LHCN-M2 (cell line): ENCODE results near the gene OVCH1. TPM values are rescaled to one million over a fixed set of nuclear protein-coding genes. Genes with fewer than 3 reads are reported as not detected.
A peak's percentile ranks its signal among the peaks of the same experiment; 100 is the strongest.
"Not testable (repeated sequence)": the region's sequence is repeated elsewhere in the genome, so short reads cannot be mapped to it uniquely, and the experiment has no call there.

Source experiments
- DNase-seq: peaks from one replicate; pipeline ENCODE4 v3.0.0-alpha.2; 2012; ENCODE audit warnings: low read depth
- total RNA-seq: library from RNA; depleted of rRNA; stranded (reverse); fragments of >200 nt; gene quantifications from 2 replicates; pipeline ENCODE4 v1.2.3, GENCODE V29; 2014; rRNA removed

OVCH1 gene
- total RNA-seq, 1 experiment from 2014 or later, result 0.11 TPM

GRCh38 chr12:29415111-29415510 lies 82.4 kb downstream of the OVCH1 start:
- no peak for DNase-seq

- DNase-seq, result peak; percentile 7
Observed at GRCh38 chr12:29414368-29414767, 83.1 kb downstream of the OVCH1 start.

- DNase-seq, result no peak
Observed at GRCh38 chr12:29405561-29405960, 91.9 kb downstream of the OVCH1 start.

DNA sequence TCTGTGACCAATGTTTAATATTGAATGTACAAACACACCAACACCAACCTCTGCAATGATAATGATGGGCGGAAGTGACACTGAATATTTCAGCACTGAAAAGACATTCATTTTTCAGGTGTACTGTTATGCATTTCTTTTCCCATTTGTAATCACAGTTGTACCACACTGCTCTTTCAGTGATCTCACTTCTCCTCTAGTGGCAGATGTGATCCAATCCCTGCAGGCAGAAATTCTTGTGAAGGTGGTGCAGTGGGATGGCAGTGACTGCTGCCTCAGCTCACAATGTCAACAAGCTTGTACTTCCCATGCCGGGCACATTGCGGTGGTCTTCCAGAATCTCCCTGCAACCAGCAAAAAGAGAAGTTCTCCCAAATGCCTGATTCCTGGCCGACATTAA lies 93.5 kb downstream of the OVCH1 start:
- DNase-seq, result no peak

- DNase-seq, result no peak
Observed at GRCh38 chr12:29402437-29402836, 95.0 kb downstream of the OVCH1 start.

- no peak for DNase-seq
Observed at GRCh38 chr12:29398495-29398894, 99.0 kb downstream of the OVCH1 start.

GRCh38 chr12:29396774-29397173 lies 100.7 kb downstream of the OVCH1 start:
- peak; percentile 31 for DNase-seq

- DNase-seq, result peak; percentile 5
Observed at GRCh38 chr12:29395356-29395755, 102.1 kb downstream of the OVCH1 start.

GRCh38 chr12:29390419-29390818 lies 107.1 kb downstream of the OVCH1 start:
- DNase-seq, result not testable (repeated sequence)

DNA sequence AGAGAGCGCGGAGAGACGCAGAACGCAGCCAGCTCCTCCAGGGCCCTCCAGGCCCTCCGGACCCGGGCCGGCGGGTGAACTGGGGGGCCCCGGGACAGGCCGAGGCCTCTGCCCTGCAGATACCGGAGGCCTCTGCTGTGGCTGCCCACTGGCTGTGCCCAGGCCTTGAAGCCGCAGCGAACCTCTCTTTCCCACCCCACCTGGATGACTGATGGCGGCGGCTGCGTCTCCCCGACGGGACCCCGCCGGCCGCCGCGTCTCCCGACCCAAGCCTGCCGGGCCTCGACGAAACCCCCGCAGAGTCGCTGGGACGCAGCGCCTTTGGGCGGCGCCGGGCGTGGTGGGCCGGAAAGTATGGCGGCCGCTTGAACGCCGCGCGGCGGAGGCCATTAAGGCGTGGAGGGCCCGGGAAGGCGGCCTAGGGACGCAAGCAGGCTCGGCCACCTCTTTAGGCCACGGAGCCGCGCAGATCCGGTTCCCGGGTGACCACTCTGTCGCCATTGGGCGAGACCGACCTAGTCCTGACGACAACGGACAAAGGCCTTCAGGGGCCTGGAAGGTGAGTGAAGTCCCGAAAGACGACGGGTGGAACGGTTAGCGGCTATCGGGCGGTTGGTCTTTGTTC lies 108.1 kb downstream of the OVCH1 start:
- no peak for DNase-seq

DNA sequence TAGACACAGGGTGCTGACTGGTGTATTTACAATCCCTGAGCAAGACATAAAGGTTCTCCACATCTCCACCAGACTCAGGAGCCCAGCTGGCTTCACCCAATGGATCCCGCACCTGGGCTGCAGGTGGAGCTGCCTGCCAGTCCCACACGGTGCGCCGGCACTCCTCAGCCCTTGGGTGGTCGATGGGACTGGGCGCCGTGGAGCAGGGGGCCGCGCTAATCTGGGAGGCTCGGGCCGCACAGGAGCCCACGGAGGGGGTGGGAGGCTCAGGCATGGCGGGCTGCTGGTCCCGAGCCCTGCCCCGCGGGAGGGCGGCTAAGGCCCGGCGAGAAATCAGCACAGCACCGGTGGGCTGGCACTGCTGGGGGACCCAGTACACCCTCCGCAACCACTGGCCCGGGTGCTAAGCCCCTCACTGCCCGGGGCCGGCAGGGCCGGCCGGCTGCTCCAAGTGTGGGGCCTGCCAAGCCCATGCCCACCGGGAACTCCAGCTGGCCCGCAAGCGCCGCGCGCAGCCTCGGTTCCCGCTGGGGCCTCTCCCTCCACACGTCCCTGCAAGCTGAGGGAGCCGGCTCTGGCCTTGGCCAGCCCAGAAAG lies 111.3 kb downstream of the OVCH1 start:
- not testable (repeated sequence) for DNase-seq

GRCh38 chr12:29385194-29385593 lies 112.3 kb downstream of the OVCH1 start:
- not testable (repeated sequence) for DNase-seq

DNA sequence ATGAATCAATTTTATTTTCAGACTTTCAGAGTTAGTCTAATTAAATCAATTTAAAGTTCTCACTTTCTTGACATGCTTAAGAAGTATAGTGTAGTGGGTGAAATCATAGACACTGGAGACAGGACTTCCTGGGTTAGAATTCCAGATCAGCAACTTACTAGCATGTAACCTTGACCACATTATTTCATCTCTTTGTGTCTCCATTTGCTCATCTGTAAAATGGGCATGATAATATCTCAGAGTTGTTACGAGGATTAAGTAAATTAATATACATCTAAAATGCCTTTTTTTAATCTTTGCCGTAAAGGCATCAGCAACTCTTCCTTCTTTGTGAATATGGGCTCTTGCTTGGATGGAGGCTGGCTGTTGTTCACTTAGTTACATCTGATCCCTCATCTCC lies 115.2 kb downstream of the OVCH1 start:
- no peak for DNase-seq

GRCh38 chr12:29380536-29381523 lies 116.7 kb downstream of the OVCH1 start, which contains the start of gene ERGIC2:
TSS of gene ERGIC2 (minus strand) at chr12:29381172. CDS start at chr12:29371633, 9,539 bp downstream.
- DNase-seq, result peak; percentile 98

Other genes starting within 250 kb of the OVCH1 start
- gene ERGIC2, start 116.5 kb downstream of the OVCH1 start, total RNA-seq, result 115 and 119 TPM in 2 replicates